ENCODE results near the gene INAVA. TPM values are rescaled to one million over a fixed set of nuclear protein-coding genes. Genes with fewer than 3 reads are reported as not detected.

The INAVA gene
- total and polyA plus RNA-seq, 2 of the 13 experiments (the other 11 are each of a cell fraction or from before 2014, with no cell fraction given): 6.0 to 13.5 TPM

DNA sequence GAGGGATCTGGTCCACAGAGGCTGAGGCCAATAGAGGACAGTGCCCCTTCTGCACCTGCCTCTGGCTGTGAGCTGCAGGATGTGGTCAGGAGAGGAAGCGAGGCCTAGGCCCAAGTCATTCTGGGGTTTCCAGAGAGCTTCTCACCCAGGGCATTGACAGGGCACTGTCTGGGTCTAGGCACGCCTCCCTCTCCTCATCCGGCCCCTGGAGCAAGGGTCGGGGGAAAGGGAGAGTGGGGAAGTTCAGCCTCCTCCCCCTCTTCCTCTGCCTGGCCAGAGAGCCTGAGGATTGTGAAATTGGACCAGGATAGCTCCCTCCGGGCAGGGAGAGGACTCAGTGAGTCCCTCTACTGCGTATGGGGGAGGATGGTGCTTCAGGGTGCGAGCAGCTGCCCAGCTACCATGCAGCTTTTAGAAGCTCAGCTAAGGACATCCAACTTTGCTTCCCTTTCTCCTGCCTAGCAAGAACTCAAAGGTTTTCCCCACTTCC, 6.3 kb upstream of the INAVA start (continued):
- TF ChIP-seq CEBPG (CRISPR knock-in tag; IDR thresholded peaks at IDR 0.05) (peak; percentile 86), KLF16 (CRISPR knock-in tag; IDR thresholded peaks at IDR 0.05) (no peak), PPARG (CRISPR knock-in tag; conservative IDR thresholded peaks at IDR 0.05) (peak; percentile 23; the same call in 1 of the 2 replicates), MAX (IDR thresholded peaks at IDR 0.05) (peak; percentile 17; the same call in 1 of the 2 replicates), ZFP36 (IDR thresholded peaks at IDR 0.05; ENCODE audit: borderline replicate concordance, low read depth, low read length, partially characterized antibody) (no peak), NKX3-1 (CRISPR knock-in tag; IDR thresholded peaks at IDR 0.05) (no peak), MXD4 (CRISPR knock-in tag; IDR thresholded peaks at IDR 0.05) (no peak), HNF4G (IDR thresholded peaks at IDR 0.05; ENCODE audit: borderline replicate concordance, low read depth, low read length) (peak; percentile 44; the same call in 1 of the 2 replicates), HNF4G (CRISPR knock-in tag; IDR thresholded peaks at IDR 0.05; ENCODE audit: borderline replicate concordance, low read depth) (peak; percentile 71; the same call in 1 of the 2 replicates), ZFX (CRISPR knock-in tag; IDR thresholded peaks at IDR 0.05; ENCODE audit: low read depth) (peak; percentile 66; the same call in 1 of the 2 replicates), ZNF605 (CRISPR knock-in tag; IDR thresholded peaks at IDR 0.05) (0 out of 2 replicates have a peak, but pooled peaks have one; percentile 23), AHR (CRISPR knock-in tag; IDR thresholded peaks at IDR 0.05) (no peak), ARNTL (CRISPR knock-in tag; IDR thresholded peaks at IDR 0.05) (0 out of 2 replicates have a peak, but pooled peaks have one; percentile 21), MBD4 (IDR thresholded peaks at IDR 0.05; ENCODE audit: borderline replicate concordance, low read length) (no peak), ZNF143 (CRISPR knock-in tag; IDR thresholded peaks at IDR 0.05) (peak; percentile 40; the same call in 1 of the 2 replicates), ZNF546 (CRISPR knock-in tag; conservative IDR thresholded peaks at IDR 0.05) (0 out of 2 replicates have a peak, but pooled peaks have one; percentile 48), NFIB (CRISPR knock-in tag; IDR thresholded peaks at IDR 0.05; ENCODE audit: borderline replicate concordance) (no peak)
- TF ChIP-seq, protein P1, sequence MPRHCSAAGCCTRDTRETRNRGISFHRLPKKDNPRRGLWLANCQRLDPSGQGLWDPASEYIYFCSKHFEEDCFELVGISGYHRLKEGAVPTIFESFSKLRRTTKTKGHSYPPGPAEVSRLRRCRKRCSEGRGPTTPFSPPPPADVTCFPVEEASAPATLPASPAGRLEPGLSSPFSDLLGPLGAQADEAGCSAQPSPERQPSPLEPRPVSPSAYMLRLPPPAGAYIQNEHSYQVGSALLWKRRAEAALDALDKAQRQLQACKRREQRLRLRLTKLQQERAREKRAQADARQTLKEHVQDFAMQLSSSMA (CRISPR knock-in tag; IDR thresholded peaks at IDR 0.05): no peak
- TF ChIP-seq, protein P2, sequence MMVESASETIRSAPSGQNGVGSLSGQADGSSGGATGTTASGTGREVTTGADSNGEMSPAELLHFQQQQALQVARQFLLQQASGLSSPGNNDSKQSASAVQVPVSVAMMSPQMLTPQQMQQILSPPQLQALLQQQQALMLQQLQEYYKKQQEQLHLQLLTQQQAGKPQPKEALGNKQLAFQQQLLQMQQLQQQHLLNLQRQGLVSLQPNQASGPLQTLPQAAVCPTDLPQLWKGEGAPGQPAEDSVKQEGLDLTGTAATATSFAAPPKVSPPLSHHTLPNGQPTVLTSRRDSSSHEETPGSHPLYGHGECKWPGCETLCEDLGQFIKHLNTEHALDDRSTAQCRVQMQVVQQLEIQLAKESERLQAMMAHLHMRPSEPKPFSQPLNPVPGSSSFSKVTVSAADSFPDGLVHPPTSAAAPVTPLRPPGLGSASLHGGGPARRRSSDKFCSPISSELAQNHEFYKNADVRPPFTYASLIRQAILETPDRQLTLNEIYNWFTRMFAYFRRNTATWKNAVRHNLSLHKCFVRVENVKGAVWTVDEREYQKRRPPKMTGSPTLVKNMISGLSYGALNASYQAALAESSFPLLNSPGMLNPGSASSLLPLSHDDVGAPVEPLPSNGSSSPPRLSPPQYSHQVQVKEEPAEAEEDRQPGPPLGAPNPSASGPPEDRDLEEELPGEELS (CRISPR knock-in tag; IDR thresholded peaks at IDR 0.05): peak; percentile 24; the same call in 1 of the 2 replicates
- TF ChIP-seq, protein P3, sequence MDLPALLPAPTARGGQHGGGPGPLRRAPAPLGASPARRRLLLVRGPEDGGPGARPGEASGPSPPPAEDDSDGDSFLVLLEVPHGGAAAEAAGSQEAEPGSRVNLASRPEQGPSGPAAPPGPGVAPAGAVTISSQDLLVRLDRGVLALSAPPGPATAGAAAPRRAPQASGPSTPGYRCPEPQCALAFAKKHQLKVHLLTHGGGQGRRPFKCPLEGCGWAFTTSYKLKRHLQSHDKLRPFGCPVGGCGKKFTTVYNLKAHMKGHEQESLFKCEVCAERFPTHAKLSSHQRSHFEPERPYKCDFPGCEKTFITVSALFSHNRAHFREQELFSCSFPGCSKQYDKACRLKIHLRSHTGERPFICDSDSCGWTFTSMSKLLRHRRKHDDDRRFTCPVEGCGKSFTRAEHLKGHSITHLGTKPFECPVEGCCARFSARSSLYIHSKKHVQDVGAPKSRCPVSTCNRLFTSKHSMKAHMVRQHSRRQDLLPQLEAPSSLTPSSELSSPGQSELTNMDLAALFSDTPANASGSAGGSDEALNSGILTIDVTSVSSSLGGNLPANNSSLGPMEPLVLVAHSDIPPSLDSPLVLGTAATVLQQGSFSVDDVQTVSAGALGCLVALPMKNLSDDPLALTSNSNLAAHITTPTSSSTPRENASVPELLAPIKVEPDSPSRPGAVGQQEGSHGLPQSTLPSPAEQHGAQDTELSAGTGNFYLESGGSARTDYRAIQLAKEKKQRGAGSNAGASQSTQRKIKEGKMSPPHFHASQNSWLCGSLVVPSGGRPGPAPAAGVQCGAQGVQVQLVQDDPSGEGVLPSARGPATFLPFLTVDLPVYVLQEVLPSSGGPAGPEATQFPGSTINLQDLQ (CRISPR knock-in tag; IDR thresholded peaks at IDR 0.05): 0 out of 2 replicates have a peak, but pooled peaks have one; percentile 15
- TF ChIP-seq, protein P4, sequence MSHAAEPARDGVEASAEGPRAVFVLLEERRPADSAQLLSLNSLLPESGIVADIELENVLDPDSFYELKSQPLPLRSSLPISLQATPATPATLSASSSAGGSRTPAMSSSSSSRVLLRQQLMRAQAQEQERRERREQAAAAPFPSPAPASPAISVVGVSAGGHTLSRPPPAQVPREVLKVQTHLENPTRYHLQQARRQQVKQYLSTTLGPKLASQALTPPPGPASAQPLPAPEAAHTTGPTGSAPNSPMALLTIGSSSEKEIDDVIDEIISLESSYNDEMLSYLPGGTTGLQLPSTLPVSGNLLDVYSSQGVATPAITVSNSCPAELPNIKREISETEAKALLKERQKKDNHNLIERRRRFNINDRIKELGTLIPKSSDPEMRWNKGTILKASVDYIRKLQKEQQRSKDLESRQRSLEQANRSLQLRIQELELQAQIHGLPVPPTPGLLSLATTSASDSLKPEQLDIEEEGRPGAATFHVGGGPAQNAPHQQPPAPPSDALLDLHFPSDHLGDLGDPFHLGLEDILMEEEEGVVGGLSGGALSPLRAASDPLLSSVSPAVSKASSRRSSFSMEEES (CRISPR knock-in tag; IDR thresholded peaks at IDR 0.05): no peak
- TF ChIP-seq, protein P5, sequence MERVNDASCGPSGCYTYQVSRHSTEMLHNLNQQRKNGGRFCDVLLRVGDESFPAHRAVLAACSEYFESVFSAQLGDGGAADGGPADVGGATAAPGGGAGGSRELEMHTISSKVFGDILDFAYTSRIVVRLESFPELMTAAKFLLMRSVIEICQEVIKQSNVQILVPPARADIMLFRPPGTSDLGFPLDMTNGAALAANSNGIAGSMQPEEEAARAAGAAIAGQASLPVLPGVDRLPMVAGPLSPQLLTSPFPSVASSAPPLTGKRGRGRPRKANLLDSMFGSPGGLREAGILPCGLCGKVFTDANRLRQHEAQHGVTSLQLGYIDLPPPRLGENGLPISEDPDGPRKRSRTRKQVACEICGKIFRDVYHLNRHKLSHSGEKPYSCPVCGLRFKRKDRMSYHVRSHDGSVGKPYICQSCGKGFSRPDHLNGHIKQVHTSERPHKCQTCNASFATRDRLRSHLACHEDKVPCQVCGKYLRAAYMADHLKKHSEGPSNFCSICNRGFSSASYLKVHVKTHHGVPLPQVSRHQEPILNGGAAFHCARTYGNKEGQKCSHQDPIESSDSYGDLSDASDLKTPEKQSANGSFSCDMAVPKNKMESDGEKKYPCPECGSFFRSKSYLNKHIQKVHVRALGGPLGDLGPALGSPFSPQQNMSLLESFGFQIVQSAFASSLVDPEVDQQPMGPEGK (CRISPR knock-in tag; IDR thresholded peaks at IDR 0.05): peak; percentile 42
